NOMO-1 (cell line): ENCODE results near the gene SLC2A4RG.
A peak's percentile ranks its signal among the peaks of the same experiment; 100 is the strongest.

Source experiments
- DNase-seq, 2 experiments: peaks; one replicate each; lab custom pipeline; 2025; ENCODE audit not compliant: unreplicated experiment in 2 of 2; lab: John Stamatoyannopoulos, UW

SLC2A4RG gene

GRCh38 chr20:63740627-63741353 is 1.2 kb downstream of the SLC2A4RG start:
- peak; percentile 81 to 93 for DNase-seq

GRCh38 chr20:63741354-63741675 is 1.7 kb downstream of the SLC2A4RG start:
- no peak for DNase-seq

- no peak for DNase-seq
Observed at GRCh38 chr20:63741676-63742380, 2.3 kb downstream of the SLC2A4RG start.

- DNase-seq = no peak
Observed at GRCh38 chr20:63742381-63743024, 2.9 kb downstream of the SLC2A4RG start.

GRCh38 chr20:63743210-63743970 is 3.8 kb downstream of the SLC2A4RG start:
- no peak for DNase-seq

GRCh38 chr20:63744158-63744557 is 4.6 kb downstream of the SLC2A4RG start:
- DNase-seq = no peak

GRCh38 chr20:63744574-63745423 is 5.2 kb downstream of the SLC2A4RG start:
- no peak for DNase-seq

- DNase-seq = no peak
Observed at GRCh38 chr20:63745424-63745805, 5.8 kb downstream of the SLC2A4RG start.

- no peak for DNase-seq
Observed at GRCh38 chr20:63745961-63746731, 6.6 kb downstream of the SLC2A4RG start.

- DNase-seq = no peak
Observed at GRCh38 chr20:63746751-63747315, 7.3 kb downstream of the SLC2A4RG start.

- no peak for DNase-seq
Observed at GRCh38 chr20:63747622-63748069, 8.1 kb downstream of the SLC2A4RG start.

- DNase-seq = no peak
Observed at GRCh38 chr20:63748070-63748933, 8.7 kb downstream of the SLC2A4RG start.

- DNase-seq = no peak
Observed at GRCh38 chr20:63748934-63749270, 9.3 kb downstream of the SLC2A4RG start.

- DNase-seq = no peak
Observed at GRCh38 chr20:63749597-63750508, 10.3 kb downstream of the SLC2A4RG start.

- DNase-seq = no peak
Observed at GRCh38 chr20:63750807-63751470, 11.4 kb downstream of the SLC2A4RG start.

GRCh38 chr20:63751471-63752271 is 12.1 kb downstream of the SLC2A4RG start:
- DNase-seq = no peak
